ENCODE measurements around the gene FNIP1. TPM values are rescaled to one million over a fixed set of nuclear protein-coding genes. Genes with fewer than 3 reads are reported as not detected.

Gene FNIP1
- total and polyA plus RNA-seq, 2 experiments from 2014 or later: 10.3 to 25.8 TPM

- in situ Hi-C loops (cut with MboI): no loop called here
- no peak overlapping the region for H3K4me3 ChIP-seq
- 91 to 97% methylated on average over 2 of the region's 2 CpGs for WGBS, 2 experiments (ENCODE audit: low coverage in 1 of 2, low lambda C conversion rate in 2 of 2, missing lambda C conversion rate in 2 of 2)
- H3K27me3 ChIP-seq (replicated peaks; ENCODE audit: insufficient read depth): no peaks in the 10 kb centered on the region
- H3K4me2 ChIP-seq (ENCODE audit: unreplicated experiment): no peak overlapping the region
- H2AFZ ChIP-seq: no peak overlapping the region
- H3F3A ChIP-seq (ENCODE audit: insufficient read depth): 0 out of 2 replicates have a peak, but pooled peaks cover 16% of the 10 kb centered on the region
- H3K36me3 ChIP-seq (ENCODE audit: low read depth): no peaks in the 10 kb centered on the region
- peaks cover 100% of the 10 kb centered on the region for H3K79me2 ChIP-seq (ENCODE audit: insufficient read depth)
- no peaks in the 10 kb centered on the region for H4K20me1 ChIP-seq (ENCODE audit: insufficient read depth)
- no peaks in the 10 kb centered on the region for H3K9me2 ChIP-seq (ENCODE audit: insufficient read depth)
- TF ChIP-seq EZH2 (IDR thresholded peaks at IDR 0.05; ENCODE audit: insufficient read depth, poor library complexity, severe bottlenecking): no peak
- TF ChIP-seq EZH2phosphoT487 (IDR thresholded peaks at IDR 0.05; ENCODE audit: insufficient read depth, low read depth): no peak
- DNase-seq: no peak
- H3K27ac ChIP-seq: no peak overlapping the region
- peaks cover 14% of the 10 kb centered on the region for H3K4me1 ChIP-seq (ENCODE audit: insufficient read depth)
- H3K9ac ChIP-seq: no peak overlapping the region
- H3K9me3 ChIP-seq (ENCODE audit: low read depth): no peaks in the 10 kb centered on the region
Measured at GRCh38 chr5:131615957-131616356, 180.9 kb downstream of the FNIP1 start.

DNA sequence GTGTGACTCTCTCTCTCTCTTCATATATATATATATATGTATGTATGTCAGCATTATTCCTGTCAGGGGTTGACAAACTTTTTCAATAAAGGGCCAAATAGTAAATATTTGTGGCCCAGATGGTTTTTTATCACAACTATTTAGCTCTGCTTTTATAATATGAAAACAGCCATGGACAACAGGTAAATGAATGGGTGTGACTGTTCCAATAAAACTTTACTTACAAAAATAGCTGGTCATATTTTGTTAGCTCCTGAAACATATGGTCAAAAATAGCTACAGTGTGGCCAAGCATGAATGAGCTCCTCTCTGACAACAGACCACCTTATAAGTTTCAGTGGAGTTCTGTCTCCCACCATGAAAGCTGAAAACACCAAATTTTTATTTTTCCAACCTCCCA lies 183.4 kb downstream of the FNIP1 start:
- H3F3A ChIP-seq (ENCODE audit: insufficient read depth): peaks cover 30% of the 10 kb centered on the region; the same call in 1 of the 2 replicates
- no peaks in the 10 kb centered on the region for H3K36me3 ChIP-seq (ENCODE audit: low read depth)
- peaks cover 99% of the 10 kb centered on the region for H3K79me2 ChIP-seq (ENCODE audit: insufficient read depth)
- no peak overlapping the region for H3K4me3 ChIP-seq
- no peaks in the 10 kb centered on the region for H3K27me3 ChIP-seq (replicated peaks; ENCODE audit: insufficient read depth)
- no peaks in the 10 kb centered on the region for H3K9me3 ChIP-seq (ENCODE audit: low read depth)
- H3K4me2 ChIP-seq (ENCODE audit: unreplicated experiment): no peak overlapping the region
- peaks cover 27% of the 10 kb centered on the region for H3K4me1 ChIP-seq (ENCODE audit: insufficient read depth)
- no peak overlapping the region for H3K27ac ChIP-seq
- in situ Hi-C loops (cut with MboI): no loop called here
- no peaks in the 10 kb centered on the region for H4K20me1 ChIP-seq (ENCODE audit: insufficient read depth)
- no peaks in the 10 kb centered on the region for H3K9me2 ChIP-seq (ENCODE audit: insufficient read depth)
- no peak overlapping the region for H2AFZ ChIP-seq
- TF ChIP-seq EZH2 (IDR thresholded peaks at IDR 0.05; ENCODE audit: insufficient read depth, poor library complexity, severe bottlenecking): no peak
- TF ChIP-seq EZH2phosphoT487 (IDR thresholded peaks at IDR 0.05; ENCODE audit: insufficient read depth, low read depth): no peak
- DNase-seq: no peak
- H3K9ac ChIP-seq: no peak overlapping the region

- Histone ChIP-seq H2AFZ (no peak overlapping the region), H3K4me3 (no peak overlapping the region), H3K27ac (no peak overlapping the region), H3F3A (ENCODE audit: insufficient read depth) (peaks cover 30% of the 10 kb centered on the region; the same call in 1 of the 2 replicates), H3K79me2 (ENCODE audit: insufficient read depth) (peaks cover 99% of the 10 kb centered on the region), H3K9ac (no peak overlapping the region), H3K36me3 (ENCODE audit: low read depth) (no peaks in the 10 kb centered on the region), H3K9me3 (ENCODE audit: low read depth) (no peaks in the 10 kb centered on the region), H3K4me1 (ENCODE audit: insufficient read depth) (peaks cover 27% of the 10 kb centered on the region), H3K27me3 (replicated peaks; ENCODE audit: insufficient read depth) (no peaks in the 10 kb centered on the region), H4K20me1 (ENCODE audit: insufficient read depth) (no peaks in the 10 kb centered on the region), H3K9me2 (ENCODE audit: insufficient read depth) (no peaks in the 10 kb centered on the region), H3K4me2 (ENCODE audit: unreplicated experiment) (peak overlapping the region; percentile 47)
- WGBS, 2 experiments (ENCODE audit: low coverage in 1 of 2, low lambda C conversion rate in 2 of 2, missing lambda C conversion rate in 2 of 2): 94 to 98% methylated on average over 2 of the region's 2 CpGs
- no peak for DNase-seq
- no peak for TF ChIP-seq EZH2 (IDR thresholded peaks at IDR 0.05; ENCODE audit: insufficient read depth, poor library complexity, severe bottlenecking)
- no peak for TF ChIP-seq EZH2phosphoT487 (IDR thresholded peaks at IDR 0.05; ENCODE audit: insufficient read depth, low read depth)
- in situ Hi-C loops (cut with MboI): no loop called here
Measured at GRCh38 chr5:131611064-131611381, 185.8 kb downstream of the FNIP1 start.

- H3K27me3 ChIP-seq (replicated peaks; ENCODE audit: insufficient read depth): no peaks in the 10 kb centered on the region
- no peak overlapping the region for H2AFZ ChIP-seq
- H3K9me2 ChIP-seq (ENCODE audit: insufficient read depth): no peaks in the 10 kb centered on the region
- in situ Hi-C loops (cut with MboI): no loop called here
- H3K4me1 ChIP-seq (ENCODE audit: insufficient read depth): peaks cover 26% of the 10 kb centered on the region
- TF ChIP-seq EZH2phosphoT487 (IDR thresholded peaks at IDR 0.05; ENCODE audit: insufficient read depth, low read depth) (no peak), EZH2 (IDR thresholded peaks at IDR 0.05; ENCODE audit: insufficient read depth, poor library complexity, severe bottlenecking) (no peak)
- peak overlapping the region; percentile 47 for H3K27ac ChIP-seq
- H3K9ac ChIP-seq: no peak overlapping the region
- DNase-seq: peak; percentile 66
- H4K20me1 ChIP-seq (ENCODE audit: insufficient read depth): no peaks in the 10 kb centered on the region
- no peak overlapping the region for H3K4me3 ChIP-seq
- H3F3A ChIP-seq (ENCODE audit: insufficient read depth): peaks cover 29% of the 10 kb centered on the region; the same call in 1 of the 2 replicates
- WGBS, 2 experiments (ENCODE audit: low coverage in 1 of 2, low lambda C conversion rate in 2 of 2, missing lambda C conversion rate in 2 of 2): 42 to 48% methylated on average over 6 of the region's 6 CpGs
- H3K4me2 ChIP-seq (ENCODE audit: unreplicated experiment): peak overlapping the region; percentile 47
- H3K9me3 ChIP-seq (ENCODE audit: low read depth): no peaks in the 10 kb centered on the region
- peaks cover 99% of the 10 kb centered on the region for H3K79me2 ChIP-seq (ENCODE audit: insufficient read depth)
- no peaks in the 10 kb centered on the region for H3K36me3 ChIP-seq (ENCODE audit: low read depth)
Measured at GRCh38 chr5:131610198-131611063, 186.4 kb downstream of the FNIP1 start.

Data from GM23248 (cell line).